Measurements from ENCODE around the gene PCED1A. TPM values are rescaled to one million over a fixed set of nuclear protein-coding genes. Genes with fewer than 3 reads are reported as not detected.

Gene PCED1A
- total and polyA plus RNA-seq, 2 of the 8 experiments (the other 6 are each of a cell fraction or from before 2014, with no cell fraction given) = 13.4 to 18.9 TPM

GRCh38 chr20:2799271-2799670 lies 41.2 kb downstream of the PCED1A start (continued):
- TF ChIP-seq CTCF (IDR thresholded peaks at IDR 0.05; ENCODE audit: control extremely low read depth in 1 of 3, insufficient read depth in 1 of 3, low read depth in 1 of 3, low read length in 3 of 3) = no peak

All from H1 (cell line).